Skeletal muscle tissue (tissue), 4 donors: ENCODE data around the gene SLC24A3. TPM values are rescaled to one million over a fixed set of nuclear protein-coding genes. Genes with fewer than 3 reads are reported as not detected.

Experiments used
- H3K27ac ChIP-seq: one replicate; pipeline ENCODE4 v1.7.0; 2013; ENCODE audit warnings: mild to moderate bottlenecking, low read depth, low read length, inconsistent platforms
- H3K27me3 ChIP-seq, 3 donors: one replicate each; pipeline ENCODE4 v1.7.0; 2013; ENCODE audit warnings: low read length in 3 of 3; ENCODE audit not compliant: control insufficient read depth in 3 of 3, insufficient read depth in 3 of 3
- H3K36me3 ChIP-seq, 3 donors: one replicate each; pipeline ENCODE4 v1.7.0; 2013; ENCODE audit warnings: low read length in 3 of 3; ENCODE audit not compliant: control insufficient read depth in 3 of 3, insufficient read depth in 3 of 3
- H3K4me1 ChIP-seq, 3 donors: one replicate each; pipeline ENCODE4 v1.7.0; 2013; ENCODE audit warnings: low read length in 3 of 3, mild to moderate bottlenecking in 3 of 3; ENCODE audit not compliant: control insufficient read depth in 3 of 3, insufficient read depth in 3 of 3
- H3K4me3 ChIP-seq, 3 donors: one replicate each; pipeline ENCODE4 v1.7.0; 2013; ENCODE audit warnings: low read length in 3 of 3
- H3K9ac ChIP-seq, 3 donors: one replicate each; pipeline ENCODE4 v1.7.0; 2013; ENCODE audit warnings: low read length in 3 of 3, mild to moderate bottlenecking in 3 of 3, moderate library complexity in 2 of 3, low read depth in 1 of 3
- H3K9me3 ChIP-seq, 3 donors: one replicate each; pipeline ENCODE4 v1.7.0; 2013; ENCODE audit warnings: low read length in 3 of 3; ENCODE audit not compliant: control insufficient read depth in 3 of 3
- total RNA-seq: library from RNA; depleted of rRNA; stranded (reverse); fragments of >200 nt; gene quantifications from one replicate; pipeline ENCODE4 v1.2.3, GENCODE V29; 2014
- donor health status: Osteomylitis.

The SLC24A3 gene
- total RNA-seq, 1 donor from 2014 or later = 15.7 TPM

DNA sequence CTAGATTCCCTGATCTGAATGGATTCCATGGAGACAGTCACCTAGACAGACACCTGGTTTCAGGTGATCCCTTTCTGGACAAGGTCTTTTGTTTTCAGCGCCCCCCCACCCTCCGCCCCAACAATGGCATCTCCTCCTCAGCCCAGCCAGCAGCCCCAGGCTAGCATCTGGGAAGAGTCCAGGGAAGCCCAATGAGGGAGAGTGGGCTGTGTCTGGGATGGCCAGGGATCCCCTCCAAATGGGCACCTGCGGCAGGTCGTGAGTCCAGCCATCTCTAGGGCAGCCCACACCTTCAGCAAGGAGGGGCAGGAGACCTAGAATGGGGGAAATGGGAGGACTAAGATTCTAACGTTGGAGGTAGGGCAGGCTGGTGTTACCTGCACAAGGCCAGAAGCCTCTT, 1.2 kb upstream of the SLC24A3 start:
- Histone ChIP-seq H3K27ac (no peak overlapping the region), H3K27me3 (no peaks in the 10 kb centered on the region), H3K9me3 (no peaks in the 10 kb centered on the region), H3K9ac (peak overlapping the region; percentile 33 to 74 (median 74)), H3K4me3 (peak overlapping the region; percentile 43 to 72 (median 70)), H3K36me3 (no peaks in the 10 kb centered on the region), H3K4me1 (peaks cover 16 to 34% (median 18%) of the 10 kb centered on the region in 3 donors)

DNA sequence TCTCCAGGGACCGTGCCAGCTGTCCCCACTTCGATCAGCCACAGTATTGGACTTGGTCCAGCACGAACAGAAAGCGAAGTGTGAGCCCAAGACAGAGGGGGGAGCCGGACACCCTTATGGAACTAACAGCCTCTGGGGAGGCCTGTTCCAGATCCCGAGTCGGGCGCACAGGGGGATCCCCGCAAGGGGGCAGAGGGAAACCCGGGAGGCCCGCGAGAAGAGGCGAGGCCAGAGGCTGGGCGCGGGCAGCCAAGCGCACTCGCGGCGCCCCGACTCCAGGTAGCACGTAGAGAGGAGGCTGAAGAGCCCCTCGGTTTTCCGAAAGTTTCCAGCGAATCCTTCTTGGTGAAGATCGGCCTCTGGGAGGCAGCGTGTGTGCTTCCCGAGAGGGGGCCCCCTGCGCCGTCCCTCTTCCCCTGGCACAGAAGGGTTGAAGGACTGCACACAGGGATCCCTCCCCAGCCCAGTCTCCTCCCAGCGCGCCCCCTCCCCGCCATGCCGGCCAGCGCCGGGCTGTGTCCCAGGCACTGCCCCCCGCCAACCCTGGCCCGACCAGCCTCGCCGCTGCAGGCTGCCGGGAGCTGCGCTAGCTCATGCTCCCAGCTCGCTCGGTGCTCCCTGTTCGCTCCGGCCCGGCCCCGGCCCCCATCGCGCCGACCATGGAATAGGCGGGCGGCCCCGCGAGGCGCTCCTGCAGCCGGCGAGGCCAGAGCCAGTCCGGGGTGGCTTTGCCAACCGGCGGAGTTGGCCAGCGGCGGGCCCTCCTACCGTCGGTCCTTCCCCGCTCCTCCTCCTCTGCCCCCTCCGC, 577 bp upstream of the SLC24A3 start:
- H3K4me3 ChIP-seq = peak overlapping the region; percentile 43 to 72 (median 70)
- no peaks in the 10 kb centered on the region for H3K9me3 ChIP-seq
- no peaks in the 10 kb centered on the region for H3K36me3 ChIP-seq
- no peak overlapping the region for H3K27ac ChIP-seq
- peak overlapping the region; percentile 33 to 74 (median 74) for H3K9ac ChIP-seq
- peaks cover 16 to 34% (median 18%) of the 10 kb centered on the region in 3 donors for H3K4me1 ChIP-seq
- H3K27me3 ChIP-seq = no peaks in the 10 kb centered on the region

GRCh38 chr20:19212821-19213502, 520 bp downstream of the SLC24A3 start:
- H3K36me3 ChIP-seq = no peaks in the 10 kb centered on the region
- H3K27ac ChIP-seq = peak overlapping the region; percentile 28
- peak overlapping the region; percentile 42 to 84 (median 80) for H3K9ac ChIP-seq
- H3K4me3 ChIP-seq = peak overlapping the region; percentile 76 to 81 (median 78)
- H3K4me1 ChIP-seq = peaks cover 16 to 34% (median 18%) of the 10 kb centered on the region in 3 donors
- no peaks in the 10 kb centered on the region for H3K27me3 ChIP-seq
- H3K9me3 ChIP-seq = no peaks in the 10 kb centered on the region

- Histone ChIP-seq H3K36me3 (no peaks in the 10 kb centered on the region), H3K4me1 (peaks cover 16 to 34% (median 18%) of the 10 kb centered on the region in 3 donors), H3K9ac (peak overlapping the region in 1 of 3 donors; percentile 42), H3K4me3 (peak overlapping the region; percentile 8 to 78 (median 76)), H3K27ac (peak overlapping the region; percentile 13), H3K9me3 (no peaks in the 10 kb centered on the region), H3K27me3 (no peaks in the 10 kb centered on the region)
Measured at GRCh38 chr20:19213946-19214490, 1.6 kb downstream of the SLC24A3 start.

GRCh38 chr20:19218411-19218810, 6.0 kb downstream of the SLC24A3 start:
- Histone ChIP-seq H3K4me3 (no peak overlapping the region), H3K36me3 (no peaks in the 10 kb centered on the region), H3K27me3 (no peaks in the 10 kb centered on the region), H3K4me1 (peaks cover 5 to 19% (median 8%) of the 10 kb centered on the region in 3 donors), H3K9me3 (no peaks in the 10 kb centered on the region), H3K27ac (no peak overlapping the region), H3K9ac (no peak overlapping the region)

- Histone ChIP-seq H3K4me1 (peaks cover 0 to 4% (median 2%) of the 10 kb centered on the region in 3 donors), H3K9ac (no peak overlapping the region), H3K9me3 (peaks cover 0 to 3% (median 0%) of the 10 kb centered on the region in 3 donors), H3K36me3 (no peaks in the 10 kb centered on the region), H3K4me3 (no peak overlapping the region), H3K27me3 (no peaks in the 10 kb centered on the region), H3K27ac (no peak overlapping the region)
Measured at GRCh38 chr20:19222520-19223040, 10.1 kb downstream of the SLC24A3 start.

- no peak overlapping the region for H3K27ac ChIP-seq
- H3K4me1 ChIP-seq = peaks cover 0 to 4% (median 2%) of the 10 kb centered on the region in 3 donors
- H3K9ac ChIP-seq = no peak overlapping the region
- no peaks in the 10 kb centered on the region for H3K36me3 ChIP-seq
- H3K4me3 ChIP-seq = no peak overlapping the region
- H3K27me3 ChIP-seq = no peaks in the 10 kb centered on the region
- peaks cover 0 to 3% (median 0%) of the 10 kb centered on the region in 3 donors for H3K9me3 ChIP-seq
Measured at GRCh38 chr20:19223640-19224039, 11.2 kb downstream of the SLC24A3 start.

GRCh38 chr20:19231359-19232035, 19.1 kb downstream of the SLC24A3 start:
- Histone ChIP-seq H3K27me3 (no peaks in the 10 kb centered on the region), H3K9me3 (no peaks in the 10 kb centered on the region), H3K9ac (no peak overlapping the region), H3K4me3 (no peak overlapping the region), H3K27ac (no peak overlapping the region), H3K36me3 (no peaks in the 10 kb centered on the region), H3K4me1 (peaks cover 0 to 4% (median 2%) of the 10 kb centered on the region in 3 donors)

DNA sequence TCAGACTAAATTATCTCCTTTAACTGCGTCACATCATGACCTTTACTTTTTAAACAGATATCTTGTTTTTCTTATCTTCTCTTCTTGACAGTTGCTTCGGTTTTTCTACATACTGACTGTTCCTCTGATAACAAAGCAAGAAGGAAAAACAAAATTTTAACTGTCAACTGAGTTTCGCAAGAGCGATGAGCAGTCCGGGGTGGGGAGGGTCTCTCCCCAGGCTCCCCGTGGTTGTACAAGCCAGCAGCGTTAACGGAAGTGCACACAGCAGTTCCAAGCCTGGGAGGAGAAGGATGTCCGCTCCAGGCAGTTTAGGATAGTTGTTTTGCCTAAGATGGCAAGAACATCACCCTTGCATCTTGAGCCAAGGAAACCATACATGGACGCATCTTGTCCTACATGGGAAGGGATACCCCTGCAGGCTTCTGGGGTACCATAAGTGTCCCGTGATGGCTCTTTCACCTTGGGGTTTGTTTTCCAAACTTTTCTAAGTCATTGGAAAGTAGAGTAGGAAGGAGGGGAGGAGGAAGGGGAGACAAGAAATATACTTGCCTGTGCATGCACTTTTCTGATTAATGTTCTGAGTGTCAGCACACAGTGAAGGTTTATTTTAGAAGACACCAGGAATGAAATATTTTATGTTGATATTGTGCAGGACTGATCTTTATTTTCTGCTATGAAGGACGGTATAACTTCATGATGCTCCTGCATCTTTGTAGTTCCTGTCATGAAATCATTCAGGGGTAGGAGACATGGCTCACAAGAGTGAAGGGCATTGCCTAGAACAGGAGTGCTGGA, 20.8 kb downstream of the SLC24A3 start:
- Histone ChIP-seq H3K27ac (no peak overlapping the region), H3K4me1 (peaks cover 0 to 4% (median 2%) of the 10 kb centered on the region in 3 donors), H3K27me3 (no peaks in the 10 kb centered on the region), H3K9ac (no peak overlapping the region), H3K4me3 (no peak overlapping the region), H3K36me3 (peaks cover 0 to 4% (median 0%) of the 10 kb centered on the region in 3 donors), H3K9me3 (no peaks in the 10 kb centered on the region)
